Left colon (tissue), 2 donors: ENCODE results near the gene HSPH1. TPM values are rescaled to one million over a fixed set of nuclear protein-coding genes. Genes with fewer than 3 reads are reported as not detected.

Experiments
- ATAC-seq: fragments of 200-7000 bp; cut with Tn5 transposase; one replicate; pipeline ENCODE4 v1.9.1; 2020; ENCODE audit warnings: mild to moderate bottlenecking, moderate library complexity
- DNase-seq, 2 donors: peaks; one replicate each; pipeline ENCODE4 v3.0.0-alpha.2; 2020
- intact Hi-C, 2 donors: fragments of 100-400 bp; cut with DNase I in 1 of 2; cut with micrococcal nuclease in 1 of 2; formaldehyde crosslinking; loops; one replicate each; pipeline versions ENCODE4 v1.11.2 to v1.14.0; 2022; cut with DNase I, micrococcal nuclease
- long read RNA-seq: library from polyadenylated mRNA; unstranded; transcript quantifications from one replicate; pipeline ENCODE4 v2.0.0, GENCODE V29; 2021
- total RNA-seq, 2 donors: library from RNA; stranded (reverse); fragmentation: NEBNext Ultra II Directional; extraction: Animal tissue kit (Norgen Biotek cat#: 25700); gene quantifications; one replicate each; pipeline ENCODE4 v1.2.1, GENCODE V29; 2021
- donor health status: DM: no; HTN: no; CAD: no.
- donor health status: DM: yes; HTN: yes; CAD: no.

Gene HSPH1
- total RNA-seq, result 10 to 100 TPM; 35.4 to 41.9 TPM
- long read RNA-seq, full-length matches to known transcripts, result 56 of 101 reads
- long read RNA-seq, partial matches to known transcripts, result 36 of 101 reads
- long read RNA-seq, other reads (novel, unspliced or antisense), result 9 of 101 reads

DNA sequence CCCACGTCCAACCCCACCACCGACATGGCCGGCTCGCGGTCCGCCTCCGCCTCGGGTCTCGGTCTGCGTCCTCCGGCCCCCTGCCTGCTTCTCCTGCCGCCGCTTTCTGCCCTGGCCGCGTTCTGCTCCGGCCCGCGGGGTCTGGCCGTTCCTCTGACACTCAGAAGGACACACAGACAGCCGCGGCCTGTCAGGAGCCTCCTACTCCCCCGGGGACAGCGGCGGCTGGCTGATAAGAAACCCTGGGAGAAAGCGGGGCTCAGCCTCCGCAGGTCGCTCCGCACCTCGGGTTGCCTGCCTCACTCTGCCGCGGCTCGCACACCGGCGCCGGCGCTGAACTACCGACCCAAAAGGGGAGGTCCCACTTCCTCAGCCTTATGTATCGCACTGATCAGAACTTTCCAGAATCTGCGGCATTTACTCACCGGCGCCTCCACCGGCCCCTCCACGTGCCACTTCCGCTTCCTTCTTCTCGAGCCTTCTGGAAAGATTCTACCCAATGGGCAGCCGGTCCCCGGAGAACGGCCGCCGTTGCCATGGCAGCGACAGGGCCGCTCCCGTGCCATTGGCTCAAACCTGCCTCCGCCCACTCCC is at the start of gene HSPH1:
HSPH1 (minus strand) TSS at position 348 of the 594 bp plus-strand sequence; CDS start at position 26, 322 bp downstream.
- peak; percentile 98 to 99 for DNase-seq
- ATAC-seq, result peak; percentile 92
- intact Hi-C loops, result no loop called here

DNA sequence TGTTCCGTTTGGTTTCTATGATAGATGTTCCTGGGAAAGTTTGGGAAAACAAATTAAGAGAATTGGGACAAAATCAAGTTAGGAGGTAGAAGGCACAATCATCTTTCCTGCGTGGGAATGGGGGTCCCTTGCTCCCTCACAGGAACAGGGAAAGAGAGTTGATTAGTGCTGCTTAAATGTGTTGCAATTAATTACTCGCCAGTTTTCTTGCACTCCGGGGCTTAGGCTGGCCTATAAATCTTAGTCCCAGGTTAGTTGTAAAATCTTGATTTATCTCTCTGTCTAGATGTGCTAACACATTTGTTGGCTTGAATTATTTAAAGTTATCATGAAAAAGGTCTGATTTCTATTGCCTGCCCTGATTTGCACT is 48.1 kb upstream of the HSPH1 start:
- intact Hi-C loops, result no loop called here
- DNase-seq, result no peak
- ATAC-seq, result no peak

DNA sequence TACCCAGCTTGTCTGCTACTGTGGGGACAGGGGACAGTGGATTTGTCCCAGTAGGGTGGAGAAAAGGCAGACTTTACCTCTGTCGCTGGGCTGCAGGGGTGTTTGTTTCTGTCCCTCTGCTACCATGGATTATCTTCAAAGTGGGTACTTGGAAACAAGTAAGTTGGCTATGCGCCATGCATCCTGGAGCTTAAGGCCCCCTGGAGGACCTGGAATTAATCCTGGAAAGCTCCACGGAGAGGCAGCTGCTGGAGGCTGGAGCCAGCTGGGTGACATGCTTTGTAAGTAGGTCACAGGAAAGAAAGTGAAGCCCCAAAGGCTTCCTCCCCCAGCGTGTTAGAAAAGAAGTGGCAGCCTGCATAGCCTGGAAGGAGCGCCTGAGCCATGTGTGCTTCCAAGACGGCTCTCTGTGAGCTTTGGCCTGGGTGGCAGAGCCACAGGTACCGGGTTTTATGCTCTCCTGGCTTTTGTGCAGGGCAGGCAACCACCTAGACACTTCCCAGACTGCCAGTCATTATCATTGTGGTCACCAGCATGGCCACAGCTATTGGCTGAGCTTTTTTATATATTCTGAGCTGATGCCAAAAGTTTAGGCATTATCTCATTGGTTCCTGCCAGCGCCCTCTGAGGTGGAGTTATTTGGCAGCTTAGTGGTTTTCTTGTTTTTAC is 47.6 kb upstream of the HSPH1 start:
- ATAC-seq, result peak; percentile 20
- intact Hi-C loops, result no loop called here
- peak in 1 of 2 donors; percentile 28 for DNase-seq

DNA sequence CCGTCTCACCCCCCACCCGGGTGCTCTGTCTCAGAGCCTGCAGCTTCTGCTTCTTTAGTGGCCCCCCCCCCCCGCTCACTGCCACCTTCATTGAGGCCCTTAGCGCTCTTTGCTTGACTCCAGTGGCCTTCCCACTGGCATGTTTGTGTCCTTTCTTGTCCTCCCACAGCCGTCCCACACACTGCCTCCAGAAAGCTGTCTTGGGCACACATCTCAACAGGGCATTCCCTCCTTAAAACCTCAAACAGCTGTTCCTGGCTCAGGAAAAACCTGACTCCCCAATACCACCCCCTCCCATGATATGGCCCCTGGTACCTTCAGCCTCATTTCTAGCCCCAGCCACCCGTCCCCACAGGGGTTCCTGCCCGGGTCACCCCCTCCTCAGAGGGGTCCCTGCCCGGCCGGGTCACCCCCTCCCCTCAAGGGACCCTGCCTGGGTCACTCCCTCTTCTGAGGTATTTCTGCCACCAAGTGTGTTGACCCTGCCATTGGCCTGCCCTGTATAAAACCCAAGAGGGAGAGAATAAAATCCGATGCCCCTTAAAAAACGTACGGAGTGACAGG is 46.9 kb upstream of the HSPH1 start:
- DNase-seq (no peak), ATAC-seq (no peak)
- intact Hi-C loops, result no loop called here

- intact Hi-C loops, result no loop called here
- ATAC-seq, result no peak
Observed at GRCh38 chr13:31207661-31208552, 46.2 kb upstream of the HSPH1 start.

DNA sequence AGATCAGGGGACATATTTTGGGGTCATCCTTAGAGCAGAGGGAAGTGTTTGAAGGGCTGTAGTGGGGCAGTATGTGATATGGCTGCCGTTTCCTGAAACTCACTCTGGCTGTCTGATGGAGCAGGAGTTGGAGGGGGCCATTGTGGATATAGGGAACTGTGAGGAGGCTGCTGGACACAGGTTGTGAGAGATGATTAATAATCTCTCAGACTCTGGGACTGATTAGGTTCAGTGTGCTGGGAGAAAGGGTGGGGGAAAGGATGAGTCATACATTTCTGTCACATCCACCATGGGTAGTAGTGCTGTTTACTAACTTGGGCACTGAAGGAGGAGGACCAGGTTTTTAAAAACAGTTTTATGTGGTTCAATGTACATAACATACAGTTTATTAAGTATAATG is 42.9 kb upstream of the HSPH1 start:
- ATAC-seq (no peak), DNase-seq (no peak)
- intact Hi-C loops, result no loop called here

More at GRCh38 chr13:31207661-31208552, 46.2 kb upstream of the HSPH1 start:
- DNase-seq, result peak in 1 of 2 donors; percentile 36

DNA sequence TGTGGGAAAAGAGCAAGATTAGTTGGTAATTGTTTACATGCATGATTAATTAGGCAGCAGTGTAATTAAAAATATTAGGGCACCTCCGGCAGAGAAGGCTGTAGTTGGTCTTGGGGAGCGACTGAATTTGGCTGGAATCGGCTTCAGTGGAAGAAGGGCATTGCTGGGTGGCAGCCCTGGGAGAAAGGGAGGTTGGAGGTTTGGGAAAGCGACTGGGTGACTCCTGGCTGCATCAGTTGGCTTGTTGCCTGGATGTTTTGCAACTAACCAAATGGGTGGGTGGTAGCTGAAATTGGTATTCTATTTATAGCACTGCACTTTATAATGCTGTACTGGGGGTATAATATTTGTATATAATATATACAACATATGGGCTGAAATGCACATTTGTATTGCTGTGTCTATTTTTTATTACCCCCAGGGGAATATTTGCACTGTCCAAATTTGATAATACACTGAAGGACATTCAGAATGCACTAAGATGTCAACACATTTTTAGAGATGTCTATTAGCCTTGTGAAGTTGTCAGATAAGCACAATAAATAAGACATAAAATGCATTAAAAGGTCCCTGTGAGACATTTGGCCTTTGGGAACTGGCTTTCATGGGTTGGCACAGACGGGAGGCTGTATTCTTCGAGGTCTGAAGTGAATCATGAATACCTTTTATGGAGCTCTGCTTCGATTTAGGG is 39.8 kb upstream of the HSPH1 start:
- ATAC-seq, result no peak
- intact Hi-C loops, result no loop called here
- DNase-seq, result no peak

- ATAC-seq (peak; percentile 54), DNase-seq (peak; percentile 39 to 68)
- intact Hi-C loops, result no loop called here
Observed at GRCh38 chr13:31200637-31200971, 38.9 kb upstream of the HSPH1 start.

DNA sequence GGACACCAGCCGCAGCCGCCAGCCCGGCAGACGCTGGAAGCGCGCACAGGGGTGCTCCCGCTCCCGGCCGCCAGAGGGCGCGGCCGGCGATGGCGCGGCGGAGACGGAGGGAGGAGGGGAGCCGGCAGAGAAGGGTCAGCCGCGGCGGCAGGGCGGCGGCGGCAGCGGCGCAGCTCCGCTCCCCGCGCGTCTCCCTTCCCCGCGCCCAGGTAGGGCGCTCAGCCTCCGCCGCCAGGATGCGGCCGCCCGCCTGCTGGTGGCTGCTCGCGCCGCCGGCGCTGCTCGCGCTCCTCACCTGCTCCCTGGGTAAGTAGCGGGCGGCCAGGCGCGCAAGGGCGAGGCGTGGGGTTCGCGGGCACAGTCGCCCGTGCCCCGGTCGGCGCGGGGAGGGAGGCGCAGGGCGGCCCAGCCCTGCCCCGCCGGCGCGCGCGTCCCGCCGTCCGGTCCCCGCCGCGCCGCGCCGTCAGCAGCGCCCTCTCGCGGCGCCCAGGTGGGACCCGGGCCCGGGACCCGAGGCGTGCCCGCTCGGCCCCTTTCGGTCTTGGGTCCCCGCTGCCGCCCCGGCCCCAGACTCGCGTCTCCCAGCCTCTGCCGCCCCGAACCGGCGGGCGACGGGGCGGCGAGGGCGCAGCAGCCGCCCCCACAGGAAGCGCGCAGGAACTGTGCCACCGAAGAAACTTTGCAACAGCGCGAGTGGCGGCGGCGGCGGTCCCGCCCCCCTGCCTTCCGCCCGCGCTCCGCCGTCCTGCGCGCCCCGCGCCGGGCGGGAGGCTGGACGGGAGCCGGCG is 38.3 kb upstream of the HSPH1 start, which contains the start of gene B3GLCT:
B3GLCT (plus strand) TSS at position 127 of the 788 bp plus-strand sequence; CDS start at position 237, 110 bp downstream.
- intact Hi-C loops, result no loop called here

GRCh38 chr13:31199527-31199848 is 37.8 kb upstream of the HSPH1 start:
- peak; percentile 21 for ATAC-seq
- intact Hi-C loops, result no loop called here
- DNase-seq, result no peak

More for the DNA sequence above, 38.3 kb upstream of the HSPH1 start, which contains the start of gene B3GLCT:
- DNase-seq (peak; percentile 63 to 81), ATAC-seq (peak; percentile 87)

GRCh38 chr13:31198519-31198918 is 36.8 kb upstream of the HSPH1 start:
- ATAC-seq, result no peak
- intact Hi-C loops, result no loop called here
- DNase-seq, result no peak

DNA sequence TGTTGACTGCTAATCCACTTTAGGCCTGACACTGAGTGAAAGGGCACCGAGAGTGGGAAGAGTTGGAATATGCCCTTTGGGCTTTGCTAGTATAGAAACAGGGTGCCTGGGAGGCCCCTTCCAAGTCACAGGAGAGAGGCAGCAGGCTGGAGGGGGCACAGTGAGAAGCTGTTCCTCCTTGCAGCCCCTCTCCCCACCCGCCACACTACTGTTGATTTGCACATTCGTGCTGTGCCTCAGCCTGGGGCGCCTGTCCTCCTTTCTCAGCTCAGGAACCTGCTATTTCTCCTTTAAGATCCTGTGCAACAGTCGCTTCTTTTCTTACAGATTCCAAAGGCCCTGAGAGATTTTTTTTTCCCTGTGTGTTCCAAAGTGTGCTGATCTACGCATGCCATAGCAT is 35.3 kb upstream of the HSPH1 start:
- no peak for ATAC-seq
- no peak for DNase-seq
- intact Hi-C loops, result no loop called here

- DNase-seq (no peak), ATAC-seq (no peak)
- intact Hi-C loops, result no loop called here
Observed at GRCh38 chr13:31195616-31196015, 33.9 kb upstream of the HSPH1 start.

DNA sequence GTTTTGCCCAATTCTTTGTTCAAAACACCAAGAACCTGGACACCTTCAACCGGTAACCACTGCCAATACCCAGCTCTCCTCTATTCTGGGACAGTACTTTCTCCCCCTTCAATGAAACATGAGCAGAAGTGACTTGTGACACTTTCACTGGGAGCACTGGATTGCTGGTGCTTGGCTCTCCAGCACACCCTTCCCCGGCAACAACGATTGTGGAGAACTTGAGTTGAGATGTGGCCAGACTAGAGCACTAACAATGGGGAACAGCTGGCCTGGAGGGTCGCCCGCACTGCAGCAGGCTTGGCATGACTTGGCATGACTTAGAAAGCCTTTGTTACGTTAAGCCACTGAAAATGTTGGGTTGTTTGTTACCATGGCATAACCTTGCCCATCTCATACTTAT is 30.6 kb upstream of the HSPH1 start:
- DNase-seq, result no peak
- ATAC-seq, result no peak
- intact Hi-C loops, result no loop called here

- DNase-seq (no peak), ATAC-seq (peak; percentile 27)
- intact Hi-C loops, result no loop called here
Observed at GRCh38 chr13:31191748-31192147, 30.0 kb upstream of the HSPH1 start.

GRCh38 chr13:31184981-31185645 is 23.4 kb upstream of the HSPH1 start:
- ATAC-seq, result no peak
- intact Hi-C loops, result no loop called here
- no peak for DNase-seq

DNA sequence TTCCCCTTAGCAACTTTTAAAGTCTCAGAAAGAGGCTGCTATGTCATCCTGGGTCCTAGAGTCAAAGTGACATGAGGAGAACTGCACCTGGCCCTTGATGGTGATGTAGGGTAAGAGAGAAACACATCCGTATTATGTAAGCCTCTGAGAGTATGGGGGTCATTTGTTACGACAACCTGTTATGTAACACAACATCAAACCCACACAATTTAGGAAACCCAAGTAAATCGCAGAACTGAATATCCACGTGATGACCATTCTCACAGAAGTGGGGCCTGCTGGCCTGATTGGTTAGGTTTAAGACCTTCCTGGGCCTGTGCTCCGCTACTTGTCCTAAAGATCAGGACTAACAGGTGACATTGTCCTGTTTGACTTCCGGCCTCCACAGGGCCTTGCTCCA is 22.7 kb upstream of the HSPH1 start:
- no peak for ATAC-seq
- DNase-seq, result no peak
- intact Hi-C loops, result no loop called here

DNA sequence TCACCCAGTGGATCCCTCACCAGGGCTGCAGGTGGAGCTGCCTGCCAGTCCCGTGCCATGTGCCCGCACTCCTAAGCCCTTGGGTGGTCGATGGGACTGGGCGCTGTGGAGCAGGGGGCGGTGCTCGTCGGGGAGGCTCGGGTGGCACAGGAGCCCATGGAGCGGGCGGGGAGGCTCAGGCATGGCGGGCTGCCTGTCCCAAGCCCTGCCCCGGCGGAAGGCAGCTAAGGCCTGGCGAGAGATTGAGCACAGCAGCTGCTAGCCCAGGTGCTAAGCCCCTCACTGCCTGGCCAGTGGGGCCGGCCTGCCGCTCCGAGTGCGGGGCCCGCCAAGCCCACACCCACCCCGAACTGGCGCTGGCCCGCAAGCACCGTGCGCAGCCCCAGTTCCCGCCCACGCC is 21.3 kb upstream of the HSPH1 start:
- no peak for DNase-seq
- intact Hi-C loops, result no loop called here
- no peak for ATAC-seq
